H9 (cell line): ENCODE data around the gene KCTD2. TPM values are rescaled to one million over a fixed set of nuclear protein-coding genes. Genes with fewer than 3 reads are reported as not detected.

Experiments
- DNase-seq: peaks from one replicate; pipeline ENCODE4 v3.0.0-alpha.2; 2017
- H2AFZ ChIP-seq: one replicate; pipeline ENCODE4 v1.6.1; 2013; ENCODE audit warnings: mild to moderate bottlenecking, low read length, control low read depth, moderate library complexity
- H2AK5ac ChIP-seq: 2 replicates; pipeline ENCODE4 v1.6.1; 2013; ENCODE audit warnings: low read length, control low read depth, mixed read lengths; ENCODE audit not compliant: insufficient read length
- H2BK120ac ChIP-seq: one replicate; pipeline ENCODE4 v1.6.1; 2013; ENCODE audit warnings: low read depth, mild to moderate bottlenecking, low read length, control low read depth, inconsistent platforms; ENCODE audit not compliant: poor library complexity, severe bottlenecking
- H2BK12ac ChIP-seq: 2 replicates; pipeline ENCODE4 v1.6.1; 2013; ENCODE audit warnings: low read length, control low read depth, mixed read lengths, low read depth; ENCODE audit not compliant: insufficient read length
- H2BK15ac ChIP-seq: 2 replicates; pipeline ENCODE4 v1.6.1; 2013; ENCODE audit warnings: low read depth, low read length, control low read depth
- H2BK20ac ChIP-seq: one replicate; pipeline ENCODE4 v1.6.1; 2013; ENCODE audit warnings: low read depth, mild to moderate bottlenecking, low read length, control low read depth, inconsistent platforms; ENCODE audit not compliant: poor library complexity, severe bottlenecking
- H2BK5ac ChIP-seq: 2 replicates; pipeline ENCODE4 v1.6.1; 2013; ENCODE audit warnings: low read length, control low read depth, mixed read lengths; ENCODE audit not compliant: insufficient read length
- H3K14ac ChIP-seq: 2 replicates; pipeline ENCODE4 v1.6.1; 2013; ENCODE audit warnings: low read length, control low read depth; ENCODE audit not compliant: insufficient read depth
- H3K18ac ChIP-seq: 2 replicates; pipeline ENCODE4 v1.6.1; 2013; ENCODE audit warnings: low read depth, mild to moderate bottlenecking, mixed read lengths, low read length, control low read depth; ENCODE audit not compliant: insufficient read length
- H3K23ac ChIP-seq: 2 replicates; pipeline ENCODE4 v1.6.1; 2013; ENCODE audit warnings: low read length, control low read depth, mixed read lengths, low read depth; ENCODE audit not compliant: insufficient read length
- H3K23me2 ChIP-seq: 2 replicates; pipeline ENCODE4 v1.6.1; 2013; ENCODE audit warnings: low read depth, mild to moderate bottlenecking, mixed read lengths, low read length, control low read depth; ENCODE audit not compliant: insufficient read length, poor library complexity, severe bottlenecking
- H3K27ac ChIP-seq: 2 replicates; pipeline ENCODE4 v1.5.1; 2013; ENCODE audit warnings: low read length, control low read depth, mixed read lengths, low read depth; ENCODE audit not compliant: insufficient read length
- H3K27me3 ChIP-seq: 2 replicates; pipeline ENCODE4 v1.6.1; 2013; ENCODE audit warnings: low read length, control low read depth, inconsistent platforms; ENCODE audit not compliant: insufficient read depth
- H3K4ac ChIP-seq: 2 replicates; pipeline ENCODE4 v1.6.1; 2013; ENCODE audit warnings: low read depth, mild to moderate bottlenecking, control low read depth, inconsistent platforms, low read length, moderate library complexity
- H3K4me1 ChIP-seq: 2 replicates; pipeline ENCODE4 v1.6.1; 2013; ENCODE audit warnings: low read length, control low read depth, inconsistent platforms; ENCODE audit not compliant: insufficient read depth
- H3K4me2 ChIP-seq: 2 replicates; pipeline ENCODE4 v1.6.1; 2013; ENCODE audit warnings: low read length, control low read depth, mixed read lengths; ENCODE audit not compliant: insufficient read length, insufficient read depth
- H3K56ac ChIP-seq: 2 replicates; pipeline ENCODE4 v1.6.1; 2013; ENCODE audit warnings: low read depth, mild to moderate bottlenecking, mixed read lengths, low read length, control low read depth; ENCODE audit not compliant: insufficient read length
- H3K79me1 ChIP-seq: 2 replicates; pipeline ENCODE4 v1.6.1; 2013; ENCODE audit warnings: low read depth, mild to moderate bottlenecking, moderate library complexity, low read length, control low read depth, inconsistent platforms; ENCODE audit not compliant: insufficient read depth, poor library complexity, severe bottlenecking
- H3K79me2 ChIP-seq: 2 replicates; pipeline ENCODE4 v1.6.1; 2013; ENCODE audit warnings: low read length, control low read depth, inconsistent platforms; ENCODE audit not compliant: insufficient read depth
- H3K9ac ChIP-seq: 2 replicates; pipeline ENCODE4 v1.6.1; 2013; ENCODE audit warnings: low read length, control low read depth, mixed read lengths; ENCODE audit not compliant: insufficient read length; ENCODE audit errors: extremely low read depth
- H3K9me3 ChIP-seq: one replicate; pipeline ENCODE4 v1.6.1; 2013; ENCODE audit warnings: low read depth, low read length, inconsistent platforms; ENCODE audit not compliant: control insufficient read depth
- H3T11ph ChIP-seq: one replicate; pipeline ENCODE4 v1.6.1; 2013; ENCODE audit warnings: mild to moderate bottlenecking, low read length, control low read depth, inconsistent platforms
- H4K20me1 ChIP-seq: one replicate; pipeline ENCODE4 v1.6.1; 2013; ENCODE audit not compliant: control insufficient read depth, insufficient read length, insufficient read depth
- H4K5ac ChIP-seq: 2 replicates; pipeline ENCODE4 v1.6.1; 2013; ENCODE audit warnings: low read depth, mild to moderate bottlenecking, mixed read lengths, low read length, control low read depth; ENCODE audit not compliant: insufficient read length
- H4K8ac ChIP-seq: replicated peaks from 2 replicates; pipeline ENCODE4 v1.6.1; 2013; ENCODE audit warnings: low read length, control low read depth, mixed read lengths, low read depth; ENCODE audit not compliant: insufficient read length
- H4K91ac ChIP-seq: 2 replicates; pipeline ENCODE4 v1.6.1; 2013; ENCODE audit warnings: low read depth, mild to moderate bottlenecking, moderate library complexity, mixed read lengths, low read length, control low read depth; ENCODE audit not compliant: insufficient read length
- H3K27ac Mint-ChIP-seq, 3 experiments: 2 replicates in 2 of 3; 3 replicates in 1 of 3; pipeline ENCODE4 v1.8.0; 2020 to 2021; ENCODE audit warnings: mixed read lengths in 3 of 3, mild to moderate bottlenecking in 1 of 3, moderate library complexity in 1 of 3
- H3K27me3 Mint-ChIP-seq: 2 replicates; pipeline ENCODE4 v1.8.0; 2021; ENCODE audit warnings: low read depth, mild to moderate bottlenecking, moderate library complexity, mixed read lengths
- H3K36me3 Mint-ChIP-seq, 3 experiments: 2 replicates in 2 of 3; 3 replicates in 1 of 3; pipeline ENCODE4 v1.8.0; 2020 to 2021; ENCODE audit warnings: low read depth in 3 of 3, mixed read lengths in 3 of 3; ENCODE audit not compliant: insufficient read depth in 1 of 3
- H3K4me1 Mint-ChIP-seq, 2 experiments: 2 replicates each; pipeline ENCODE4 v1.8.0; 2020; ENCODE audit warnings: mixed read lengths in 2 of 2
- H3K4me3 Mint-ChIP-seq, 2 experiments: 2 replicates in 1 of 2; 3 replicates in 1 of 2; pipeline ENCODE4 v1.8.0; 2020 to 2021; ENCODE audit warnings: mild to moderate bottlenecking in 2 of 2, mixed read lengths in 2 of 2, moderate library complexity in 1 of 2
- H3K9me3 Mint-ChIP-seq, 2 experiments: 2 replicates in 1 of 2; 3 replicates in 1 of 2; pipeline ENCODE4 v1.8.0; 2020; ENCODE audit warnings: mild to moderate bottlenecking in 2 of 2, mixed read lengths in 2 of 2, moderate library complexity in 1 of 2
- CTCF ChIP-seq: fragments of 200-600 bp; sonication (generic); conservative IDR thresholded peaks from 3 replicates; pipeline ENCODE4 v1.8.0; 2021; ENCODE audit warnings: antibody characterized with exemption, mild to moderate bottlenecking
- WGBS: extraction: QIAGEN DNeasy Blood & Tissue Kit; methylation state at CpG from one replicate; pipeline ENCODE4 v1.1.7; 2013; ENCODE audit warnings: missing lambda C conversion rate, low lambda C conversion rate, mixed read lengths; ENCODE audit not compliant: insufficient read length; ENCODE audit errors: extremely low coverage; 5-methylcytosine and 5-hydroxymethylcytosine counted together
- total RNA-seq: library from RNA; stranded (reverse); gene quantifications from 2 replicates; pipeline ENCODE4 v1.2.1, GENCODE V29; 2021

KCTD2 gene
- total RNA-seq, 1 experiment from 2014 or later, result 40.1 TPM

- Histone ChIP-seq H4K5ac (no peak overlapping the region), H4K20me1 (no peaks in the 10 kb centered on the region), H3K27me3 (no peaks in the 10 kb centered on the region), H3K4ac (no peak overlapping the region), H3K9ac (peak overlapping the region; percentile 66), H3K79me2 (no peaks in the 10 kb centered on the region; the same call in 1 of the 2 replicates), H2BK12ac (no peak overlapping the region), H2BK5ac (no peak overlapping the region), H4K8ac (no peak overlapping the region), H2BK20ac (no peak overlapping the region), H3K23ac (no peak overlapping the region), H3K4me1 (peaks cover 13% of the 10 kb centered on the region; the same call in 1 of the 2 replicates), H2BK15ac (no peak overlapping the region), H3K4me2 (peak overlapping the region; percentile 49), H3K14ac (peak overlapping the region; percentile 50; the same call in 1 of the 2 replicates), H3K9me3 (no peaks in the 10 kb centered on the region), H3K79me1 (no peaks in the 10 kb centered on the region), H2BK120ac (no peak overlapping the region), H4K91ac (no peak overlapping the region), H3K27ac (peak overlapping the region; percentile 35), H2AFZ (no peak overlapping the region), H3T11ph (no peak overlapping the region), H3K18ac (peak overlapping the region; percentile 64), H3K56ac (no peak overlapping the region), H2AK5ac (no peak overlapping the region), H3K23me2 (peaks cover 7% of the 10 kb centered on the region)
- peaks cover 0 to 4% (median 2%) of the 10 kb centered on the region in 3 experiments; a peak in 4 of 7 replicates for H3K36me3 Mint-ChIP-seq
- no peaks in the 10 kb centered on the region for H3K9me3 Mint-ChIP-seq
- no peaks in the 10 kb centered on the region for H3K27me3 Mint-ChIP-seq
- peaks cover 59% of the 10 kb centered on the region in 2 experiments for H3K4me1 Mint-ChIP-seq
- DNase-seq, result no peak
- TF ChIP-seq CTCF, result no peak
- peak overlapping the region; percentile 50 to 93 (median 89) for H3K27ac Mint-ChIP-seq
- H3K4me3 Mint-ChIP-seq, result peak overlapping the region; percentile 63 to 79
- no CpG with 5 or more reads among the region's 12 CpGs for WGBS
These were observed 40.1 kb downstream of the KCTD2 start for GRCh38 chr17:75087182-75087557.
